Occipital lobe (tissue), 2 donors: ENCODE results near the gene FAM169A. TPM values are rescaled to one million over a fixed set of nuclear protein-coding genes. Genes with fewer than 3 reads are reported as not detected.
"Not testable (repeated sequence)": the region's sequence is repeated elsewhere in the genome, so short reads cannot be mapped to it uniquely, and the experiment has no call there.

Experiments used
- DNase-seq: peaks from one replicate; lab custom pipeline; 2025; lab: John Stamatoyannopoulos, UW
- total RNA-seq: library from RNA; depleted of rRNA; stranded (reverse); fragments of >200 nt; gene quantifications from one replicate; pipeline ENCODE4 v1.2.3, GENCODE V29; 2014

Gene FAM169A
- total RNA-seq, 1 donor from 2014 or later: 90.6 TPM

- DNase-seq: no peak
Measured at GRCh38 chr5:74870299-74871067, 4.3 kb upstream of the FAM169A start.

- not testable (repeated sequence) for DNase-seq
Measured at GRCh38 chr5:74869414-74869813, 3.2 kb upstream of the FAM169A start.

GRCh38 chr5:74866596-74867162 is 492 bp upstream of the FAM169A start:
- peak; percentile 47 for DNase-seq

- no peak for DNase-seq
Measured at GRCh38 chr5:74865256-74865803, 857 bp downstream of the FAM169A start.

- no peak for DNase-seq
Measured at GRCh38 chr5:74864823-74865222, 1.4 kb downstream of the FAM169A start.

- DNase-seq: no peak
Measured at GRCh38 chr5:74863726-74864125, 2.5 kb downstream of the FAM169A start.

GRCh38 chr5:74862221-74862620 is 4.0 kb downstream of the FAM169A start:
- DNase-seq: no peak

- not testable (repeated sequence) for DNase-seq
Measured at GRCh38 chr5:74856975-74857374, 9.2 kb downstream of the FAM169A start.

- DNase-seq: no peak
Measured at GRCh38 chr5:74853256-74853655, 12.9 kb downstream of the FAM169A start.

- DNase-seq: no peak
Measured at GRCh38 chr5:74851684-74852353, 14.4 kb downstream of the FAM169A start.

GRCh38 chr5:74850789-74851425 is 15.3 kb downstream of the FAM169A start:
- no peak for DNase-seq

- no peak for DNase-seq
Measured at GRCh38 chr5:74850030-74850429, 16.2 kb downstream of the FAM169A start.

- no peak for DNase-seq
Measured at GRCh38 chr5:74848553-74849025, 17.6 kb downstream of the FAM169A start.

GRCh38 chr5:74839229-74839628 is 27.0 kb downstream of the FAM169A start:
- no peak for DNase-seq

- no peak for DNase-seq
Measured at GRCh38 chr5:74838262-74838661, 27.9 kb downstream of the FAM169A start.

GRCh38 chr5:74837115-74837514 is 29.1 kb downstream of the FAM169A start:
- DNase-seq: no peak

- DNase-seq: no peak
Measured at GRCh38 chr5:74833537-74834266, 32.5 kb downstream of the FAM169A start.

GRCh38 chr5:74829413-74829812 is 36.8 kb downstream of the FAM169A start:
- DNase-seq: no peak

GRCh38 chr5:74822288-74822687 is 43.9 kb downstream of the FAM169A start:
- no peak for DNase-seq

GRCh38 chr5:74816875-74817274 is 49.3 kb downstream of the FAM169A start:
- DNase-seq: no peak

GRCh38 chr5:74810915-74811314 is 55.3 kb downstream of the FAM169A start:
- no peak for DNase-seq
